Parathyroid adenoma (tissue), 2 donors: ENCODE results near the gene VEPH1.

Experiments
- H2AFZ ChIP-seq: fragments of 300-600 bp; sonication (generic); one replicate; pipeline ENCODE4 v1.7.0; 2017; ENCODE audit warnings: antibody characterized with exemption, mild to moderate bottlenecking
- H3K27ac ChIP-seq: fragments of 300-600 bp; sonication (generic); one replicate; pipeline ENCODE4 v1.7.0; 2017
- H3K27me3 ChIP-seq: fragments of 300-600 bp; sonication (generic); one replicate; pipeline ENCODE4 v1.7.0; 2017; ENCODE audit warnings: low read length; ENCODE audit not compliant: control insufficient read depth, insufficient read depth
- H3K36me3 ChIP-seq: fragments of 300-600 bp; sonication (generic); one replicate; pipeline ENCODE4 v1.7.0; 2017; ENCODE audit warnings: low read length; ENCODE audit not compliant: control insufficient read depth, insufficient read depth
- H3K4me1 ChIP-seq: fragments of 300-600 bp; sonication (generic); one replicate; pipeline ENCODE4 v1.7.0; 2017; ENCODE audit warnings: control low read depth
- H3K4me2 ChIP-seq: fragments of 300-600 bp; sonication (generic); one replicate; pipeline ENCODE4 v1.7.0; 2017; ENCODE audit warnings: low read length
- H3K4me3 ChIP-seq: fragments of 300-600 bp; sonication (generic); one replicate; pipeline ENCODE4 v1.7.0; 2017; ENCODE audit warnings: low read depth, low read length
- H3K79me2 ChIP-seq: fragments of 300-600 bp; sonication (generic); one replicate; pipeline ENCODE4 v1.7.0; 2017; ENCODE audit warnings: control low read depth
- H3K9ac ChIP-seq: fragments of 300-600 bp; sonication (generic); one replicate; pipeline ENCODE4 v1.7.0; 2017; ENCODE audit warnings: mild to moderate bottlenecking
- H3K9me3 ChIP-seq: fragments of 300-600 bp; sonication (generic); one replicate; pipeline ENCODE4 v1.7.0; 2017; ENCODE audit warnings: low read length; ENCODE audit not compliant: control insufficient read depth
- TF ChIP-seq, protein P1 (sequence below): fragments of 300-600 bp; sonication (generic); IDR thresholded peaks from one replicate; pipeline ENCODE4 v1.7.0; 2017; ENCODE audit warnings: antibody characterized with exemption, mild to moderate bottlenecking
- donor health status: primary hyperparathyroidism.

Gene VEPH1

DNA sequence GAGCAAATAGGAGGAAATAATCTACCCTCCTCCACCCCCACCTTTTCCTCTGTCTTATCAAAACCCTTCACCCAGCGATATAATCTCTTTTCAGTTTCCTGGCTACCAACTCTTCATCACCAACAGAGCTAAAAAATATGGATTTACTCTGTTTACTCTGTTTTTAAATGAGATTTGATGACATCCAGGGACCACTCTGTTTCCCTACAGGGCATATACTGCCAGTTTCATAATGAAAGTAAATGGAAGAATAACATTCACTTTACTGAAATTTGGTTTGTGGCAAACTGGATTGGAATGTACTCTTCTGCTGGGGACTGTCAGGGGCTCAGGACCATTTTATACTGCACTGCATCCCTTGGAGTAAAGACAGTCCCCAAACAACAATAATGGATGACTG, 146.7 kb downstream of the VEPH1 start:
- Histone ChIP-seq H3K9me3 (no peaks in the 10 kb centered on the region), H3K79me2 (no peaks in the 10 kb centered on the region), H3K27me3 (no peaks in the 10 kb centered on the region), H3K27ac (no peak overlapping the region), H3K36me3 (no peaks in the 10 kb centered on the region), H3K4me2 (no peak overlapping the region), H3K4me1 (peaks cover 3% of the 10 kb centered on the region), H3K4me3 (no peak overlapping the region), H2AFZ (no peak overlapping the region), H3K9ac (no peak overlapping the region)
- TF ChIP-seq, protein P1, sequence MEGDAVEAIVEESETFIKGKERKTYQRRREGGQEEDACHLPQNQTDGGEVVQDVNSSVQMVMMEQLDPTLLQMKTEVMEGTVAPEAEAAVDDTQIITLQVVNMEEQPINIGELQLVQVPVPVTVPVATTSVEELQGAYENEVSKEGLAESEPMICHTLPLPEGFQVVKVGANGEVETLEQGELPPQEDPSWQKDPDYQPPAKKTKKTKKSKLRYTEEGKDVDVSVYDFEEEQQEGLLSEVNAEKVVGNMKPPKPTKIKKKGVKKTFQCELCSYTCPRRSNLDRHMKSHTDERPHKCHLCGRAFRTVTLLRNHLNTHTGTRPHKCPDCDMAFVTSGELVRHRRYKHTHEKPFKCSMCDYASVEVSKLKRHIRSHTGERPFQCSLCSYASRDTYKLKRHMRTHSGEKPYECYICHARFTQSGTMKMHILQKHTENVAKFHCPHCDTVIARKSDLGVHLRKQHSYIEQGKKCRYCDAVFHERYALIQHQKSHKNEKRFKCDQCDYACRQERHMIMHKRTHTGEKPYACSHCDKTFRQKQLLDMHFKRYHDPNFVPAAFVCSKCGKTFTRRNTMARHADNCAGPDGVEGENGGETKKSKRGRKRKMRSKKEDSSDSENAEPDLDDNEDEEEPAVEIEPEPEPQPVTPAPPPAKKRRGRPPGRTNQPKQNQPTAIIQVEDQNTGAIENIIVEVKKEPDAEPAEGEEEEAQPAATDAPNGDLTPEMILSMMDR, result no peak

DNA sequence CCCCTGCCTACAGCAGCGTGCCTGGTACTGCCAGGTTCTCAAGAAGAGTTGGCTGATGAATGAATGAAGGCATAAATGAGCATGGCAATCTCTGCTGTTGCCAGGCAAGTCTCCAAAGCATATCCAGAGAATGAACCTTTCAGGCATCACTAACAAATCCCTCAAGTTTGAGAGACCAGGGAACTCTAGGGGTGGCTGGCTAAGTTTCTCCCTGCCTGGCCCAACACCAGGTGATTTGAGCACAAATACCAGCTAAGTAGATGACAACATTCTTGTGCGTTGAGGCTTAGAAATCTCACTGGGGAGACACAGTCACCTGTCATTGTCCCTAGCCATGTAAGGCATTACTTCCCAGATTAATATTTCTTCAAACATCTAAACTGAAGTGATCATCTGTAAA, 147.9 kb downstream of the VEPH1 start:
- Histone ChIP-seq H3K9ac (no peak overlapping the region), H3K4me2 (no peak overlapping the region), H3K9me3 (no peaks in the 10 kb centered on the region), H3K36me3 (no peaks in the 10 kb centered on the region), H3K27me3 (no peaks in the 10 kb centered on the region), H3K4me1 (peaks cover 3% of the 10 kb centered on the region), H3K27ac (no peak overlapping the region), H3K79me2 (no peaks in the 10 kb centered on the region), H3K4me3 (no peak overlapping the region), H2AFZ (no peak overlapping the region)
- TF ChIP-seq, protein P1, result no peak

DNA sequence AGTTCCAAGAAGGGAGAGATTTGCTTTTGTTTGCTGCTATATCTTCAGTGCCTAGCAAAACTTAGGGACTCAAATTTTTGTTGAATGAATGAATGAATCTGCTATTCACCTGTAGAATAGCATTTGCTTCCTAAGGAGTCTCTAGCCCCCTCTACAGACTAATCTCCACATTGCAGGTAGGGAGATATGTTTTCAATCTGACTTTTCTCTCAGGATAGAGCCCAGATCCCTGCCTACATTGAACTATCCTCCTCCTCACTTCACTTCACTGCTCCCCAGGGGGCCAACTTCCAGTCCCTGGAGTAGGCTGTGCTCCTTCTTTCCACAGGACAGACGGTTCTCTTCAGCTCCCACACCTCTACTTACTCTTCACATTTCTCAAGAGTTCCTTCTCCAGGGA, 148.5 kb downstream of the VEPH1 start:
- TF ChIP-seq, protein P1, result no peak
- Histone ChIP-seq H3K9me3 (no peaks in the 10 kb centered on the region), H3K9ac (no peak overlapping the region), H2AFZ (no peak overlapping the region), H3K4me1 (peaks cover 3% of the 10 kb centered on the region), H3K4me2 (no peak overlapping the region), H3K36me3 (no peaks in the 10 kb centered on the region), H3K27ac (no peak overlapping the region), H3K79me2 (no peaks in the 10 kb centered on the region), H3K4me3 (no peak overlapping the region), H3K27me3 (no peaks in the 10 kb centered on the region)

DNA sequence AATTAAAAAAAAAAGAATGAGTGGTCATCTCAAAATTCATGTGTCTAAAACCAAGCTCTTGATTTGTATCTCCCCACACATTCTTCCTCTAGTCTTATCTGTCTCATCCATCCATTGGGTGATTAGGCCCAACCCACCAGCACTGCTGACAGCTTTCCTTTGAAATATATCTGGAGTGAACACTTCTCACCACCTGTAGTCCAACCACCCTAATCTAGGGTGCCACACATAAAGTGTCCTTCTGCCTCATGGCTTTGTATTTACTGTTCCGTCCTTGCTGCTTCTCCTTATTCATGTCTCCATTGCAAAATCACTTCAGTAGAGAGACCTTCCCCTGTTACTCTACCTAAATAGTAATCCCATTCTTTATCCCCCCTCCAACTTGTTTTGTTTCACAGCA, 149.0 kb downstream of the VEPH1 start:
- H3K4me3 ChIP-seq, result no peak overlapping the region
- no peaks in the 10 kb centered on the region for H3K9me3 ChIP-seq
- TF ChIP-seq, protein P1, result no peak
- H3K36me3 ChIP-seq, result no peaks in the 10 kb centered on the region
- no peaks in the 10 kb centered on the region for H3K79me2 ChIP-seq
- no peak overlapping the region for H3K27ac ChIP-seq
- no peak overlapping the region for H3K4me2 ChIP-seq
- H3K4me1 ChIP-seq, result peaks cover 3% of the 10 kb centered on the region
- no peak overlapping the region for H2AFZ ChIP-seq
- H3K27me3 ChIP-seq, result no peaks in the 10 kb centered on the region
- H3K9ac ChIP-seq, result no peak overlapping the region

DNA sequence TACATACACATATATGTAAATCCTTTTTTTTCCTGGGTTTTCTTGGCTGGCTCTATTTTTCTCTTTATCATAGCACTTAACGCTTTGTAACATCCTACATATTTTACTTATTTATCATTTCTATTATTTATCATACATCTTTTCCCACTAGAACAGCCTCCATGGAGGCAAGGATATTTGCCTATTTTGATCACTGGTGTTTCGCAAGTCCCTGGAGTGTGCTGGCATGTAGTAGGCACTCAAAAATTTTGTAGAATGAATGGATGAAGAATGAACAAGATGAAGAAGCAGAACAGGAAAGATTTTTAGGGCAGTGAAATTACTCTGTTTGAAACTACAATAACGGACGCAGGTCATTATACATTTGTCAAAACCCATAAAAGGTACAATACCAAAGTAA, 149.6 kb downstream of the VEPH1 start:
- TF ChIP-seq, protein P1, result no peak
- H3K27ac ChIP-seq, result no peak overlapping the region

More for the DNA sequence above, 149.6 kb downstream of the VEPH1 start:
- Histone ChIP-seq H3K9ac (no peak overlapping the region), H3K36me3 (no peaks in the 10 kb centered on the region), H3K79me2 (no peaks in the 10 kb centered on the region), H3K9me3 (no peaks in the 10 kb centered on the region), H3K4me3 (no peak overlapping the region), H3K4me2 (no peak overlapping the region), H3K27me3 (no peaks in the 10 kb centered on the region), H3K4me1 (peaks cover 3% of the 10 kb centered on the region), H2AFZ (no peak overlapping the region)
